GM23338 (cell line): ENCODE measurements around the gene THSD4.

Experiments
- CREB1 ChIP-seq: fragments of 250-450 bp; sonication (Bioruptor Pico); IDR thresholded peaks from 2 replicates; pipeline ENCODE4 v1.5.0; 2020; ENCODE audit warnings: low read depth, mild to moderate bottlenecking, moderate library complexity
- EZH2 ChIP-seq: fragments of 200-600 bp; sonication (generic); IDR thresholded peaks from one replicate; pipeline ENCODE4 v1.8.0; 2017; ENCODE audit warnings: antibody characterized with exemption, mild to moderate bottlenecking, low read depth; ENCODE audit not compliant: unreplicated experiment
- EZH2phosphoT487 ChIP-seq: fragments of 200-600 bp; sonication (generic); IDR thresholded peaks from one replicate; pipeline ENCODE4 v1.8.1; 2018; ENCODE audit warnings: antibody characterized with exemption; ENCODE audit not compliant: unreplicated experiment
- JUNB ChIP-seq: IDR thresholded peaks from one replicate; pipeline ENCODE4 v1.6.1; 2016; ENCODE audit warnings: antibody characterized with exemption; ENCODE audit not compliant: unreplicated experiment
- NANOG ChIP-seq: IDR thresholded peaks from 2 replicates; pipeline ENCODE4 v1.6.1; 2016; ENCODE audit warnings: antibody characterized with exemption, borderline replicate concordance
- POLR2AphosphoS5 ChIP-seq: IDR thresholded peaks from 2 replicates; pipeline ENCODE4 v1.6.1; 2016; ENCODE audit warnings: antibody characterized with exemption, low read depth
- STAT1 ChIP-seq: IDR thresholded peaks from one replicate; pipeline ENCODE4 v1.6.1; 2016; ENCODE audit warnings: antibody characterized with exemption; ENCODE audit not compliant: unreplicated experiment
- ZNF114 ChIP-seq: fragments of 250-450 bp; sonication (Bioruptor Pico); IDR thresholded peaks from 2 replicates; pipeline ENCODE4 v1.5.0; 2020; ENCODE audit warnings: mild to moderate bottlenecking, moderate library complexity
- TF ChIP-seq, protein P1 (sequence below), 2 experiments: fragments of 200-600 bp in 1 of 2; sonication (generic) in 1 of 2; conservative IDR thresholded peaks; 2 replicates each; pipeline versions ENCODE4 v1.5.1 to v1.6.1; 2016 to 2017; ENCODE audit warnings: antibody characterized with exemption in 2 of 2, low read depth in 2 of 2, mild to moderate bottlenecking in 2 of 2, moderate library complexity in 1 of 2
- TF ChIP-seq, protein P2 (sequence below): IDR thresholded peaks from one replicate; pipeline ENCODE4 v1.6.1; 2018; ENCODE audit warnings: antibody characterized with exemption; ENCODE audit not compliant: unreplicated experiment
- TF ChIP-seq, protein P3 (sequence below): IDR thresholded peaks from 2 replicates; pipeline ENCODE4 v1.6.1; 2016; ENCODE audit warnings: antibody characterized with exemption
- TF ChIP-seq, protein P4 (sequence below): fragments of 250-450 bp; sonication (Bioruptor Pico); IDR thresholded peaks from 2 replicates; pipeline ENCODE4 v1.5.0; 2020; ENCODE audit warnings: mild to moderate bottlenecking, moderate library complexity

DNA sequence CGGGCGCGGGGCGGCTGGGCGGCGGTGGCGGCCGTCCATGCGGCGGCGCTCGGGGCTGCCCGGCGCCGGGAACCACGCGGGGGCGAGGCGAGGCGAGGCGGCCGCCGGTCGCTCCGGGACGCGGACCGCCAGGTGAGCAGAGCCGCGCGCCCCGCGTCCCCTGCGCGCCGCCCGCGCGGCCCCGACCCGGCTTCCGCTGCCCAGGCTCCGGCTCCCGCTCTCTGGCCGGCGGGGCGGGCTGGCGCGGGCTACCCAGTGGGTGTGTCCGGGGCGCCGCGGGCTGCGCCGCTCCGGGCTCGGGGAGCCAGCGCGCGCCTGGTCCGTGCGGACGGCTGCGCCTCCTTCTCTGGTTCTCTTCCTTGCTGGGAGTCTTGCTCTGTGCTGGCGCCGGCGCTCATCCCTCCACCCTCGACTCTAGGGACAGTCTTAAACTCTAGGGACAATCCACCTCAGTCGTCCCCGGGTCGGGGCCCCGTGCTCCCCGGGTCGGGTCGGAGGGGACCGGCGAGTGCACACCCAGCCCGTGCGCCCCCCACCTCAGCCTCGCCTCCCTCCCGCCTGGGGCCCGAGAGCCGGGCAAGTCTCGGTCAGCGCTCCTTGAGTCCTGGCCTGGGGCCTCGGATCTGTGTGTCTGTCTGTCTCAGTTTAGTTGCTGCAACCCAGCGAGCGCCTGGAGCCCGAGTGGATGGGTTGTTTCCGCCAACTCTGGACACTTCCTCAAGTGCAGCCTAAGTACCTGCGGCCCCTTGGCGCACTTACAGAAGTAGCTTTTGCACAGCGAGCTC, 488 bp downstream of the THSD4 start:
- no peak for TF ChIP-seq POLR2AphosphoS5
- TF ChIP-seq, protein P1, sequence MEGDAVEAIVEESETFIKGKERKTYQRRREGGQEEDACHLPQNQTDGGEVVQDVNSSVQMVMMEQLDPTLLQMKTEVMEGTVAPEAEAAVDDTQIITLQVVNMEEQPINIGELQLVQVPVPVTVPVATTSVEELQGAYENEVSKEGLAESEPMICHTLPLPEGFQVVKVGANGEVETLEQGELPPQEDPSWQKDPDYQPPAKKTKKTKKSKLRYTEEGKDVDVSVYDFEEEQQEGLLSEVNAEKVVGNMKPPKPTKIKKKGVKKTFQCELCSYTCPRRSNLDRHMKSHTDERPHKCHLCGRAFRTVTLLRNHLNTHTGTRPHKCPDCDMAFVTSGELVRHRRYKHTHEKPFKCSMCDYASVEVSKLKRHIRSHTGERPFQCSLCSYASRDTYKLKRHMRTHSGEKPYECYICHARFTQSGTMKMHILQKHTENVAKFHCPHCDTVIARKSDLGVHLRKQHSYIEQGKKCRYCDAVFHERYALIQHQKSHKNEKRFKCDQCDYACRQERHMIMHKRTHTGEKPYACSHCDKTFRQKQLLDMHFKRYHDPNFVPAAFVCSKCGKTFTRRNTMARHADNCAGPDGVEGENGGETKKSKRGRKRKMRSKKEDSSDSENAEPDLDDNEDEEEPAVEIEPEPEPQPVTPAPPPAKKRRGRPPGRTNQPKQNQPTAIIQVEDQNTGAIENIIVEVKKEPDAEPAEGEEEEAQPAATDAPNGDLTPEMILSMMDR (conservative IDR thresholded peaks at IDR 0.05; ENCODE audit: low read depth in 2 of 2) = no peak
- TF ChIP-seq JUNB = no peak
- no peak for TF ChIP-seq CREB1 (CRISPR knock-in tag)
- TF ChIP-seq, protein P2, sequence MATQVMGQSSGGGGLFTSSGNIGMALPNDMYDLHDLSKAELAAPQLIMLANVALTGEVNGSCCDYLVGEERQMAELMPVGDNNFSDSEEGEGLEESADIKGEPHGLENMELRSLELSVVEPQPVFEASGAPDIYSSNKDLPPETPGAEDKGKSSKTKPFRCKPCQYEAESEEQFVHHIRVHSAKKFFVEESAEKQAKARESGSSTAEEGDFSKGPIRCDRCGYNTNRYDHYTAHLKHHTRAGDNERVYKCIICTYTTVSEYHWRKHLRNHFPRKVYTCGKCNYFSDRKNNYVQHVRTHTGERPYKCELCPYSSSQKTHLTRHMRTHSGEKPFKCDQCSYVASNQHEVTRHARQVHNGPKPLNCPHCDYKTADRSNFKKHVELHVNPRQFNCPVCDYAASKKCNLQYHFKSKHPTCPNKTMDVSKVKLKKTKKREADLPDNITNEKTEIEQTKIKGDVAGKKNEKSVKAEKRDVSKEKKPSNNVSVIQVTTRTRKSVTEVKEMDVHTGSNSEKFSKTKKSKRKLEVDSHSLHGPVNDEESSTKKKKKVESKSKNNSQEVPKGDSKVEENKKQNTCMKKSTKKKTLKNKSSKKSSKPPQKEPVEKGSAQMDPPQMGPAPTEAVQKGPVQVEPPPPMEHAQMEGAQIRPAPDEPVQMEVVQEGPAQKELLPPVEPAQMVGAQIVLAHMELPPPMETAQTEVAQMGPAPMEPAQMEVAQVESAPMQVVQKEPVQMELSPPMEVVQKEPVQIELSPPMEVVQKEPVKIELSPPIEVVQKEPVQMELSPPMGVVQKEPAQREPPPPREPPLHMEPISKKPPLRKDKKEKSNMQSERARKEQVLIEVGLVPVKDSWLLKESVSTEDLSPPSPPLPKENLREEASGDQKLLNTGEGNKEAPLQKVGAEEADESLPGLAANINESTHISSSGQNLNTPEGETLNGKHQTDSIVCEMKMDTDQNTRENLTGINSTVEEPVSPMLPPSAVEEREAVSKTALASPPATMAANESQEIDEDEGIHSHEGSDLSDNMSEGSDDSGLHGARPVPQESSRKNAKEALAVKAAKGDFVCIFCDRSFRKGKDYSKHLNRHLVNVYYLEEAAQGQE = no peak
- TF ChIP-seq EZH2phosphoT487 = no peak
- TF ChIP-seq STAT1 = no peak
- no peak for TF ChIP-seq EZH2
- TF ChIP-seq, protein P3, sequence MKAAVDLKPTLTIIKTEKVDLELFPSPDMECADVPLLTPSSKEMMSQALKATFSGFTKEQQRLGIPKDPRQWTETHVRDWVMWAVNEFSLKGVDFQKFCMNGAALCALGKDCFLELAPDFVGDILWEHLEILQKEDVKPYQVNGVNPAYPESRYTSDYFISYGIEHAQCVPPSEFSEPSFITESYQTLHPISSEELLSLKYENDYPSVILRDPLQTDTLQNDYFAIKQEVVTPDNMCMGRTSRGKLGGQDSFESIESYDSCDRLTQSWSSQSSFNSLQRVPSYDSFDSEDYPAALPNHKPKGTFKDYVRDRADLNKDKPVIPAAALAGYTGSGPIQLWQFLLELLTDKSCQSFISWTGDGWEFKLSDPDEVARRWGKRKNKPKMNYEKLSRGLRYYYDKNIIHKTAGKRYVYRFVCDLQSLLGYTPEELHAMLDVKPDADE = no peak
- TF ChIP-seq ZNF114 (CRISPR knock-in tag) = no peak
- no peak for TF ChIP-seq NANOG
- TF ChIP-seq, protein P4, sequence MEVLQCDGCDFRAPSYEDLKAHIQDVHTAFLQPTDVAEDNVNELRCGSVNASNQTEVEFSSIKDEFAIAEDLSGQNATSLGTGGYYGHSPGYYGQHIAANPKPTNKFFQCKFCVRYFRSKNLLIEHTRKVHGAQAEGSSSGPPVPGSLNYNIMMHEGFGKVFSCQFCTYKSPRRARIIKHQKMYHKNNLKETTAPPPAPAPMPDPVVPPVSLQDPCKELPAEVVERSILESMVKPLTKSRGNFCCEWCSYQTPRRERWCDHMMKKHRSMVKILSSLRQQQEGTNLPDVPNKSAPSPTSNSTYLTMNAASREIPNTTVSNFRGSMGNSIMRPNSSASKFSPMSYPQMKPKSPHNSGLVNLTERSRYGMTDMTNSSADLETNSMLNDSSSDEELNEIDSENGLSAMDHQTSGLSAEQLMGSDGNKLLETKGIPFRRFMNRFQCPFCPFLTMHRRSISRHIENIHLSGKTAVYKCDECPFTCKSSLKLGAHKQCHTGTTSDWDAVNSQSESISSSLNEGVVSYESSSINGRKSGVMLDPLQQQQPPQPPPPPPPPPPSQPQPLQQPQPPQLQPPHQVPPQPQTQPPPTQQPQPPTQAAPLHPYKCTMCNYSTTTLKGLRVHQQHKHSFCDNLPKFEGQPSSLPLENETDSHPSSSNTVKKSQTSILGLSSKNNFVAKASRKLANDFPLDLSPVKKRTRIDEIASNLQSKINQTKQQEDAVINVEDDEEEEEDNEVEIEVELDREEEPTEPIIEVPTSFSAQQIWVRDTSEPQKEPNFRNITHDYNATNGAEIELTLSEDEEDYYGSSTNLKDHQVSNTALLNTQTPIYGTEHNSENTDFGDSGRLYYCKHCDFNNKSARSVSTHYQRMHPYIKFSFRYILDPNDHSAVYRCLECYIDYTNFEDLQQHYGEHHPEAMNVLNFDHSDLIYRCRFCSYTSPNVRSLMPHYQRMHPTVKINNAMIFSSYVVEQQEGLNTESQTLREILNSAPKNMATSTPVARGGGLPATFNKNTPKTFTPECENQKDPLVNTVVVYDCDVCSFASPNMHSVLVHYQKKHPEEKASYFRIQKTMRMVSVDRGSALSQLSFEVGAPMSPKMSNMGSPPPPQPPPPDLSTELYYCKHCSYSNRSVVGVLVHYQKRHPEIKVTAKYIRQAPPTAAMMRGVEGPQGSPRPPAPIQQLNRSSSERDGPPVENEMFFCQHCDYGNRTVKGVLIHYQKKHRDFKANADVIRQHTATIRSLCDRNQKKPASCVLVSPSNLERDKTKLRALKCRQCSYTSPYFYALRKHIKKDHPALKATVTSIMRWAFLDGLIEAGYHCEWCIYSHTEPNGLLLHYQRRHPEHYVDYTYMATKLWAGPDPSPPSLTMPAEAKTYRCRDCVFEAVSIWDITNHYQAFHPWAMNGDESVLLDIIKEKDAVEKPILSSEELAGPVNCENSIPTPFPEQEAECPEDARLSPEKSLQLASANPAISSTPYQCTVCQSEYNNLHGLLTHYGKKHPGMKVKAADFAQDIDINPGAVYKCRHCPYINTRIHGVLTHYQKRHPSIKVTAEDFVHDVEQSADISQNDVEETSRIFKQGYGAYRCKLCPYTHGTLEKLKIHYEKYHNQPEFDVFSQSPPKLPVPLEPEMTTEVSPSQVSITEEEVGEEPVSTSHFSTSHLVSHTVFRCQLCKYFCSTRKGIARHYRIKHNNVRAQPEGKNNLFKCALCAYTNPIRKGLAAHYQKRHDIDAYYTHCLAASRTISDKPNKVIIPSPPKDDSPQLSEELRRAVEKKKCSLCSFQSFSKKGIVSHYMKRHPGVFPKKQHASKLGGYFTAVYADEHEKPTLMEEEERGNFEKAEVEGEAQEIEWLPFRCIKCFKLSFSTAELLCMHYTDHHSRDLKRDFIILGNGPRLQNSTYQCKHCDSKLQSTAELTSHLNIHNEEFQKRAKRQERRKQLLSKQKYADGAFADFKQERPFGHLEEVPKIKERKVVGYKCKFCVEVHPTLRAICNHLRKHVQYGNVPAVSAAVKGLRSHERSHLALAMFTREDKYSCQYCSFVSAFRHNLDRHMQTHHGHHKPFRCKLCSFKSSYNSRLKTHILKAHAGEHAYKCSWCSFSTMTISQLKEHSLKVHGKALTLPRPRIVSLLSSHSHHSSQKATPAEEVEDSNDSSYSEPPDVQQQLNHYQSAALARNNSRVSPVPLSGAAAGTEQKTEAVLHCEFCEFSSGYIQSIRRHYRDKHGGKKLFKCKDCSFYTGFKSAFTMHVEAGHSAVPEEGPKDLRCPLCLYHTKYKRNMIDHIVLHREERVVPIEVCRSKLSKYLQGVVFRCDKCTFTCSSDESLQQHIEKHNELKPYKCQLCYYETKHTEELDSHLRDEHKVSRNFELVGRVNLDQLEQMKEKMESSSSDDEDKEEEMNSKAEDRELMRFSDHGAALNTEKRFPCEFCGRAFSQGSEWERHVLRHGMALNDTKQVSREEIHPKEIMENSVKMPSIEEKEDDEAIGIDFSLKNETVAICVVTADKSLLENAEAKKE = no peak
